ENCODE results near the gene PPP1R26. TPM values are rescaled to one million over a fixed set of nuclear protein-coding genes. Genes with fewer than 3 reads are reported as not detected.
A peak's percentile ranks its signal among the peaks of the same experiment; 100 is the strongest.

The PPP1R26 gene
- total and polyA plus RNA-seq, 2 of the 13 experiments (the other 11 are each of a cell fraction or from before 2014, with no cell fraction given), result 8.6 to 11.6 TPM

- TF ChIP-seq, protein P1, sequence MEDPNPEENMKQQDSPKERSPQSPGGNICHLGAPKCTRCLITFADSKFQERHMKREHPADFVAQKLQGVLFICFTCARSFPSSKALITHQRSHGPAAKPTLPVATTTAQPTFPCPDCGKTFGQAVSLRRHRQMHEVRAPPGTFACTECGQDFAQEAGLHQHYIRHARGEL (CRISPR knock-in tag; IDR thresholded peaks at IDR 0.05), result no peak
- TF ChIP-seq ZNF570 (CRISPR knock-in tag; IDR thresholded peaks at IDR 0.05; ENCODE audit: borderline replicate concordance), result no peak
- no peak for TF ChIP-seq ZNF619 (CRISPR knock-in tag; IDR thresholded peaks at IDR 0.05)
- no peak for TF ChIP-seq MAFG (CRISPR knock-in tag; IDR thresholded peaks at IDR 0.05)
- TF ChIP-seq, protein P2, sequence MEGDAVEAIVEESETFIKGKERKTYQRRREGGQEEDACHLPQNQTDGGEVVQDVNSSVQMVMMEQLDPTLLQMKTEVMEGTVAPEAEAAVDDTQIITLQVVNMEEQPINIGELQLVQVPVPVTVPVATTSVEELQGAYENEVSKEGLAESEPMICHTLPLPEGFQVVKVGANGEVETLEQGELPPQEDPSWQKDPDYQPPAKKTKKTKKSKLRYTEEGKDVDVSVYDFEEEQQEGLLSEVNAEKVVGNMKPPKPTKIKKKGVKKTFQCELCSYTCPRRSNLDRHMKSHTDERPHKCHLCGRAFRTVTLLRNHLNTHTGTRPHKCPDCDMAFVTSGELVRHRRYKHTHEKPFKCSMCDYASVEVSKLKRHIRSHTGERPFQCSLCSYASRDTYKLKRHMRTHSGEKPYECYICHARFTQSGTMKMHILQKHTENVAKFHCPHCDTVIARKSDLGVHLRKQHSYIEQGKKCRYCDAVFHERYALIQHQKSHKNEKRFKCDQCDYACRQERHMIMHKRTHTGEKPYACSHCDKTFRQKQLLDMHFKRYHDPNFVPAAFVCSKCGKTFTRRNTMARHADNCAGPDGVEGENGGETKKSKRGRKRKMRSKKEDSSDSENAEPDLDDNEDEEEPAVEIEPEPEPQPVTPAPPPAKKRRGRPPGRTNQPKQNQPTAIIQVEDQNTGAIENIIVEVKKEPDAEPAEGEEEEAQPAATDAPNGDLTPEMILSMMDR (CRISPR knock-in tag; IDR thresholded peaks at IDR 0.05), result 0 out of 2 replicates have a peak, but pooled peaks have one; percentile 3
- TF ChIP-seq, protein P3, sequence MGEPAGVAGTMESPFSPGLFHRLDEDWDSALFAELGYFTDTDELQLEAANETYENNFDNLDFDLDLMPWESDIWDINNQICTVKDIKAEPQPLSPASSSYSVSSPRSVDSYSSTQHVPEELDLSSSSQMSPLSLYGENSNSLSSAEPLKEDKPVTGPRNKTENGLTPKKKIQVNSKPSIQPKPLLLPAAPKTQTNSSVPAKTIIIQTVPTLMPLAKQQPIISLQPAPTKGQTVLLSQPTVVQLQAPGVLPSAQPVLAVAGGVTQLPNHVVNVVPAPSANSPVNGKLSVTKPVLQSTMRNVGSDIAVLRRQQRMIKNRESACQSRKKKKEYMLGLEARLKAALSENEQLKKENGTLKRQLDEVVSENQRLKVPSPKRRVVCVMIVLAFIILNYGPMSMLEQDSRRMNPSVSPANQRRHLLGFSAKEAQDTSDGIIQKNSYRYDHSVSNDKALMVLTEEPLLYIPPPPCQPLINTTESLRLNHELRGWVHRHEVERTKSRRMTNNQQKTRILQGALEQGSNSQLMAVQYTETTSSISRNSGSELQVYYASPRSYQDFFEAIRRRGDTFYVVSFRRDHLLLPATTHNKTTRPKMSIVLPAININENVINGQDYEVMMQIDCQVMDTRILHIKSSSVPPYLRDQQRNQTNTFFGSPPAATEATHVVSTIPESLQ (CRISPR knock-in tag; conservative IDR thresholded peaks at IDR 0.05), result no peak
- peak; percentile 63; the same call in 1 of the 2 replicates for TF ChIP-seq GABPB1 (CRISPR knock-in tag; IDR thresholded peaks at IDR 0.05)
- no peak for TF ChIP-seq MIXL1 (CRISPR knock-in tag; IDR thresholded peaks at IDR 0.05)
- TF ChIP-seq, protein P4, sequence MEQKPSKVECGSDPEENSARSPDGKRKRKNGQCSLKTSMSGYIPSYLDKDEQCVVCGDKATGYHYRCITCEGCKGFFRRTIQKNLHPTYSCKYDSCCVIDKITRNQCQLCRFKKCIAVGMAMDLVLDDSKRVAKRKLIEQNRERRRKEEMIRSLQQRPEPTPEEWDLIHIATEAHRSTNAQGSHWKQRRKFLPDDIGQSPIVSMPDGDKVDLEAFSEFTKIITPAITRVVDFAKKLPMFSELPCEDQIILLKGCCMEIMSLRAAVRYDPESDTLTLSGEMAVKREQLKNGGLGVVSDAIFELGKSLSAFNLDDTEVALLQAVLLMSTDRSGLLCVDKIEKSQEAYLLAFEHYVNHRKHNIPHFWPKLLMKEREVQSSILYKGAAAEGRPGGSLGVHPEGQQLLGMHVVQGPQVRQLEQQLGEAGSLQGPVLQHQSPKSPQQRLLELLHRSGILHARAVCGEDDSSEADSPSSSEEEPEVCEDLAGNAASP (CRISPR knock-in tag; IDR thresholded peaks at IDR 0.05; ENCODE audit: borderline replicate concordance), result 0 out of 2 replicates have a peak, but pooled peaks have one; percentile 24
- TF ChIP-seq JUND (CRISPR knock-in tag; IDR thresholded peaks at IDR 0.05), result no peak
- TF ChIP-seq, protein P5, sequence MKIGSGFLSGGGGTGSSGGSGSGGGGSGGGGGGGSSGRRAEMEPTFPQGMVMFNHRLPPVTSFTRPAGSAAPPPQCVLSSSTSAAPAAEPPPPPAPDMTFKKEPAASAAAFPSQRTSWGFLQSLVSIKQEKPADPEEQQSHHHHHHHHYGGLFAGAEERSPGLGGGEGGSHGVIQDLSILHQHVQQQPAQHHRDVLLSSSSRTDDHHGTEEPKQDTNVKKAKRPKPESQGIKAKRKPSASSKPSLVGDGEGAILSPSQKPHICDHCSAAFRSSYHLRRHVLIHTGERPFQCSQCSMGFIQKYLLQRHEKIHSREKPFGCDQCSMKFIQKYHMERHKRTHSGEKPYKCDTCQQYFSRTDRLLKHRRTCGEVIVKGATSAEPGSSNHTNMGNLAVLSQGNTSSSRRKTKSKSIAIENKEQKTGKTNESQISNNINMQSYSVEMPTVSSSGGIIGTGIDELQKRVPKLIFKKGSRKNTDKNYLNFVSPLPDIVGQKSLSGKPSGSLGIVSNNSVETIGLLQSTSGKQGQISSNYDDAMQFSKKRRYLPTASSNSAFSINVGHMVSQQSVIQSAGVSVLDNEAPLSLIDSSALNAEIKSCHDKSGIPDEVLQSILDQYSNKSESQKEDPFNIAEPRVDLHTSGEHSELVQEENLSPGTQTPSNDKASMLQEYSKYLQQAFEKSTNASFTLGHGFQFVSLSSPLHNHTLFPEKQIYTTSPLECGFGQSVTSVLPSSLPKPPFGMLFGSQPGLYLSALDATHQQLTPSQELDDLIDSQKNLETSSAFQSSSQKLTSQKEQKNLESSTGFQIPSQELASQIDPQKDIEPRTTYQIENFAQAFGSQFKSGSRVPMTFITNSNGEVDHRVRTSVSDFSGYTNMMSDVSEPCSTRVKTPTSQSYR (CRISPR knock-in tag; IDR thresholded peaks at IDR 0.05; ENCODE audit: borderline replicate concordance), result peak; percentile 85
- no peak for TF ChIP-seq ZNF296 (CRISPR knock-in tag; conservative IDR thresholded peaks at IDR 0.05)
- TF ChIP-seq ZNF530 (CRISPR knock-in tag; IDR thresholded peaks at IDR 0.05; ENCODE audit: low read depth), result no peak
- no peak for TF ChIP-seq CENPT (CRISPR knock-in tag; IDR thresholded peaks at IDR 0.05; ENCODE audit: low read depth)
- no peak for TF ChIP-seq ZNF615 (CRISPR knock-in tag; IDR thresholded peaks at IDR 0.05; ENCODE audit: borderline replicate concordance)
- TF ChIP-seq ZNF816 (CRISPR knock-in tag; IDR thresholded peaks at IDR 0.05; ENCODE audit: borderline replicate concordance), result no peak
- TF ChIP-seq HHEX (CRISPR knock-in tag; IDR thresholded peaks at IDR 0.05), result no peak
- no peak for TF ChIP-seq MNT (IDR thresholded peaks at IDR 0.05)
- no peak for TF ChIP-seq ZNF839 (CRISPR knock-in tag; IDR thresholded peaks at IDR 0.05; ENCODE audit: borderline replicate concordance)
Measured at GRCh38 chr9:135506327-135507103, 26.9 kb downstream of the PPP1R26 start (continued).

Data from HepG2 (cell line).